ENCODE data around the gene B3GNT4. TPM values are rescaled to one million over a fixed set of nuclear protein-coding genes. Genes with fewer than 3 reads are reported as not detected.

B3GNT4 gene
- total RNA-seq, 1 donor from 2014 or later, result not detected

Other genes starting within 250 kb of the B3GNT4 start
- gene BCL7A, start 181.8 kb upstream of the B3GNT4 start, total RNA-seq, result 9.8 and 13.7 TPM in 2 replicates
- 30.7 and 43.9 TPM in 2 replicates for gene MLXIP, start 125.0 kb upstream of the B3GNT4 start, total RNA-seq
- gene IL31, start 29.5 kb upstream of the B3GNT4 start, total RNA-seq, result not detected in 2 replicates
- gene LRRC43, start 20.6 kb upstream of the B3GNT4 start, total RNA-seq, result 1.4 and 2.7 TPM in 2 replicates
- 80.9 and 83.7 TPM in 2 replicates for gene DIABLO, start 22.3 kb downstream of the B3GNT4 start, total RNA-seq
- 21.8 and 26.8 TPM in 2 replicates for gene VPS33A, start 62.8 kb downstream of the B3GNT4 start, total RNA-seq
- 61.5 and 85.6 TPM in 2 replicates for gene CLIP1, start 219.0 kb downstream of the B3GNT4 start, total RNA-seq